OCI-LY3 (cell line): Measurements from ENCODE around the gene IFNG-AS1.

Experiments
- CTCF ChIP-seq: fragments of 200-600, 300-600 bp; sonication (generic); IDR thresholded peaks from 2 replicates; pipeline ENCODE4 v1.5.1; 2014; ENCODE audit warnings: antibody characterized with exemption, low read length, low read depth
- EZH2phosphoT487 ChIP-seq: fragments of 200-600 bp; shearing (Covaris generic); IDR thresholded peaks from 2 replicates; pipeline ENCODE4 v1.6.1; 2018; ENCODE audit warnings: antibody characterized with exemption, mixed run types, low read depth

DNA sequence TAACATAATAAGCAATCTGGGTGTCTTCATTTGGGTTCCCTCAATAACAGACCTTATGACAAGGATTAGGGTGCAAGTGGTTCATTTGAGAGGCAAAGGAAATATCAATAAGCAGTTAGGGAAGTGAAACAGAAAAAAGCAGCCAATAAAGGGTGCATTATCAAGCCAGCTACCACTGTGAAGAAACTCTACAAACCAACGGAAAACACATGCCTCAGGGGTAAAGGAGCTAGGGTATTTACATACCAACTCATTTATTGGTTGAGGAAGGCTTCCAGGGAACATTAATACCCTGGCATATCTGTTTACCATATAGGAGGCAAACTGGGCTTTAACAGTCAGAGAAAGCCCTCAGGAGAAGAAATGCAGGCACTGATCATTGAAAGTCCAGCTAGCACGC, 22.7 kb upstream of the IFNG-AS1 start:
- TF ChIP-seq CTCF (no peak), EZH2phosphoT487 (no peak)
